Ishikawa (cell line): ENCODE results near the gene MACROD2.

Experiments used
- CEBPB ChIP-seq: IDR thresholded peaks from 2 replicates; pipeline ENCODE4 v1.6.1; 2012
- CREB1 ChIP-seq: IDR thresholded peaks from 2 replicates; pipeline ENCODE4 v1.6.1; 2012; ENCODE audit warnings: low read depth
- EGR1 ChIP-seq: IDR thresholded peaks from 2 replicates; pipeline ENCODE4 v1.6.1; 2012
- EP300 ChIP-seq: IDR thresholded peaks from 2 replicates; pipeline ENCODE4 v1.6.1; 2012; ENCODE audit warnings: borderline replicate concordance
- FOXM1 ChIP-seq: IDR thresholded peaks from 2 replicates; pipeline ENCODE4 v1.6.1; 2012; ENCODE audit warnings: low read depth, borderline replicate concordance
- NFIC ChIP-seq: IDR thresholded peaks from 2 replicates; pipeline ENCODE4 v1.6.1; 2012
- RAD21 ChIP-seq: IDR thresholded peaks from 2 replicates; pipeline ENCODE4 v1.6.1; 2012; ENCODE audit warnings: low read depth
- REST ChIP-seq: IDR thresholded peaks from 2 replicates; pipeline ENCODE4 v1.6.1; 2012; ENCODE audit warnings: low read depth, mild to moderate bottlenecking
- TAF1 ChIP-seq: IDR thresholded peaks from 2 replicates; pipeline ENCODE4 v1.6.1; 2012; ENCODE audit warnings: low read depth, mild to moderate bottlenecking
- TCF12 ChIP-seq: IDR thresholded peaks from 2 replicates; pipeline ENCODE4 v1.6.1; 2012; ENCODE audit warnings: low read depth
- TEAD4 ChIP-seq: IDR thresholded peaks from 2 replicates; pipeline ENCODE4 v1.6.1; 2012
- YY1 ChIP-seq: IDR thresholded peaks from 2 replicates; pipeline ENCODE4 v1.6.1; 2012; ENCODE audit warnings: low read depth
- ZBTB7A ChIP-seq: IDR thresholded peaks from 2 replicates; pipeline ENCODE4 v1.6.1; 2012; ENCODE audit warnings: low read depth
- TF ChIP-seq, protein P1 (sequence below): IDR thresholded peaks from 2 replicates; pipeline ENCODE4 v1.6.1; 2012
- TF ChIP-seq, protein P2 (sequence below): IDR thresholded peaks from 2 replicates; pipeline ENCODE4 v1.6.1; 2012

The MACROD2 gene

DNA sequence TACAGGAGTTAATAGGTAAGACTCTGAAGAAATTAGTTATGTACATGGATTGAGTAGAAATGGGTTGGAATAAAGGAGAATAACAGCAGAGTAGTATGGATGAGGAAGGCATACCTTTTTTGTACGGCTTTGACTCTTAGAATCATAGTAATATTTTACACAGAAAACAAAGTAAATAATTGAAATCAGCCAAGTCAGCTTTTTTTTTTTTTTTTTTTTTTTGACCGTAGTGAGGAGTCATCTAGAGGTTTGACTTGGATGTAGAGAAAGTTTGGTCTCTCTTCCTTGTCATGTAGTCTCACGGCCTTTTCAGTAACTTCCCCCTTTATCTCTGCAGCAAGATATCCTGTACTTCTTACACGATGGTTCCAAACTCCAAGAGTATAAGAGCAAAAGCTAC, 183.2 kb downstream of the MACROD2 start:
- no peak for TF ChIP-seq CREB1
- no peak for TF ChIP-seq REST
- TF ChIP-seq, protein P1, sequence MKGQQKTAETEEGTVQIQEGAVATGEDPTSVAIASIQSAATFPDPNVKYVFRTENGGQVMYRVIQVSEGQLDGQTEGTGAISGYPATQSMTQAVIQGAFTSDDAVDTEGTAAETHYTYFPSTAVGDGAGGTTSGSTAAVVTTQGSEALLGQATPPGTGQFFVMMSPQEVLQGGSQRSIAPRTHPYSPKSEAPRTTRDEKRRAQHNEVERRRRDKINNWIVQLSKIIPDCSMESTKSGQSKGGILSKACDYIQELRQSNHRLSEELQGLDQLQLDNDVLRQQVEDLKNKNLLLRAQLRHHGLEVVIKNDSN = no peak
- TF ChIP-seq, protein P2, sequence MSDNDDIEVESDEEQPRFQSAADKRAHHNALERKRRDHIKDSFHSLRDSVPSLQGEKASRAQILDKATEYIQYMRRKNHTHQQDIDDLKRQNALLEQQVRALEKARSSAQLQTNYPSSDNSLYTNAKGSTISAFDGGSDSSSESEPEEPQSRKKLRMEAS = no peak
- no peak for TF ChIP-seq EP300
- no peak for TF ChIP-seq NFIC
- no peak for TF ChIP-seq TCF12
- TF ChIP-seq FOXM1 = no peak
- no peak for TF ChIP-seq ZBTB7A
- no peak for TF ChIP-seq TEAD4

GRCh38 chr20:14178952-14179351, 183.6 kb downstream of the MACROD2 start:
- TF ChIP-seq ZBTB7A = no peak

DNA sequence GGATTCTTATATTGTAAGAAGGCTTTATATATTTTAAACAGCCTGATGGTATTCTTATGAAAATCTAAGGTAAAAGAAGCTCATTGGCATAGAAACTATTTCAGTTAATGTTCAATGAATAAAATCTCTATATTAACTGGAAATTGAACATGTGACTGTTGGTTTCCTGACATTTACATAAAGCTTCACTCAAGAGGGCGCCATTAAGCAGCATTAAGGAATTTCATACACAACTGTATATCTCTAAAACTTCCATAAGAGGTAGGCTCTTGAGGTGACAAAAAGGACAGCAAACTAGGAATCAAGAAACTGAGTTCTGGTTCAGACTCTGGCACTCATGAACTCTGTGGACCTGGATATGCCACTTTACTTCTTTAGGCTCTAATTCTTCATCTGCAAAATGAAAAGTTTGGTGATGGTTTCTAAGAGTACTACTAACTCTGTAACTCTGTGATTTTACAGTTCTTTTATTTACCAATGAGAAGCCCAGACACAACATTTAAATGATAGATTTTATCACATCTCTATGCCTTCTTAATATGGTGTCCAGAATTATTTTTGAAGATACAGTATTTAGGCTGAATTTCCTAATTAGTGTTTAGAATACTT, 194.6 kb downstream of the MACROD2 start:
- TF ChIP-seq REST = no peak
- peak; percentile 76 for TF ChIP-seq RAD21
- TF ChIP-seq, protein P1 = 0 out of 2 replicates have a peak, but pooled peaks have one; percentile 47

DNA sequence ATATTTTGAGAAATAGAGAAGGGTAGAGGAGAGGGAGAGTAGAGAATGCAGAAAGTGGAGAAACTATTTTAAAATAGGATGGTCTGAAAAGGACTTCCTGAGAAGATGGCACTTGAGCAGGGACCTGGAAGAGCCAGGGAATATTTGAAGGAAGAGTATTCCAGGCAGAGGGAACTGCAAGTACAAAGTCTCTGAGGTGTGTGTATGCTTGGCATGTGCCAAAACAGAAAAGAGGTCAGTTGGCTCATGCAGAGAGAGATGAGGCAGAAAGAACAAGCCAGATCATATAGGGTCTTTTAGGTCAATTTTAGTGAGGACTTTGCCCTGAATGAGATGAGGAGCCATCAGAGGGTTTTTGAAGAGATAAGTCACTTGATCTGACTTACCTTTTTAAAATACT, 196.2 kb downstream of the MACROD2 start:
- TF ChIP-seq, protein P1 = no peak
- TF ChIP-seq REST (no peak), EGR1 (no peak), TCF12 (no peak)

DNA sequence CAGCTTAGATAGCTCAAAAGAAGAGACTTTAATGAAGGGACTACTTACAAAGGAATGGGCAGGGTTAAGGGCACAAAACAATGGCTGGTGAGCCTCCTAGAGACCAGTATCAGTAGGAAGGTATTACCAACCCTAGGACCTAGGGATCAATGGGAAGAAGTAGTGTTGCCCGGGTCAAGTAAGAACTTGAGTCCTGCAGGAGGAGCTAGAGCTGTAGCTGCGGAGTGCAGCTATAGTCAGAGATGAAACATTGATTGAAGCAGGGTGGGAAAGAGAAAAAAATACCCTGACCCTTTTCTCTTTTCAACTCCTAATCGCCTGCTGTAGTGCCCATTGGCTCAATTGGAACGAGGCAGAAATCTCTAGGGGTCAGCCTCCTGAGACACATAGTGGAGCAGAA, 198.1 kb downstream of the MACROD2 start:
- TF ChIP-seq EGR1 (no peak), FOXM1 (no peak), TEAD4 (no peak), TAF1 (no peak), TCF12 (no peak), NFIC (no peak), RAD21 (no peak), EP300 (no peak), CEBPB (no peak), CREB1 (no peak), YY1 (no peak), REST (no peak), ZBTB7A (no peak)
- TF ChIP-seq, protein P1 = no peak
- TF ChIP-seq, protein P2 = no peak
